Cardiac muscle cell (in vitro differentiated cells and primary cell): ENCODE measurements around the gene SLC25A21. TPM values are rescaled to one million over a fixed set of nuclear protein-coding genes. Genes with fewer than 3 reads are reported as not detected.

Source experiments
- DNase-seq, 2 donors: peaks; one replicate each; pipeline versions ENCODE4 v3.0.0 to v3.0.0-alpha.2; 2010 to 2017; ENCODE audit warnings: low read depth in 1 of 2, low spot score in 1 of 2
- H3K27ac ChIP-seq: fragments of 200-600 bp; sonication (generic); 2 replicates; pipeline ENCODE4 v1.5.1; 2016
- H3K27me3 ChIP-seq: fragments of 200-600 bp; sonication (generic); 2 replicates; pipeline ENCODE4 v1.6.0; 2016; ENCODE audit warnings: control low read depth
- H3K36me3 ChIP-seq: fragments of 200-600 bp; sonication (generic); 2 replicates; pipeline ENCODE4 v1.5.1; 2016; ENCODE audit warnings: control low read depth
- H3K4me1 ChIP-seq: fragments of 200-600 bp; sonication (generic); 2 replicates; pipeline ENCODE4 v1.8.1; 2017; ENCODE audit warnings: low read depth, mild to moderate bottlenecking, mixed run types
- H3K4me3 ChIP-seq: fragments of 200-600 bp; sonication (generic); 2 replicates; pipeline ENCODE4 v1.5.1; 2016; ENCODE audit warnings: mild to moderate bottlenecking
- H3K9me3 ChIP-seq: fragments of 200-600 bp; sonication (generic); 2 replicates; pipeline ENCODE4 v1.5.1; 2017; ENCODE audit warnings: low read depth, mild to moderate bottlenecking, control low read depth
- polyA plus RNA-seq: library from polyadenylated mRNA; unstranded; fragments of >200 nt; fragmentation: Nextera tagmentation; extraction: Ambion mirVana; gene quantifications from 2 replicates; pipeline ENCODE4 v1.2.1, GENCODE V29; 2016
- total RNA-seq: library from RNA; depleted of rRNA; stranded (reverse); fragments of >200 nt; gene quantifications from 2 replicates; pipeline ENCODE4 v1.2.3, GENCODE V29; 2016
- TF ChIP-seq, protein P1 (sequence below): IDR thresholded peaks from 2 replicates; pipeline ENCODE4 v1.5.1; 2012; ENCODE audit warnings: low read depth, mild to moderate bottlenecking, low read length

SLC25A21 gene
- total and polyA plus RNA-seq, 2 experiments from 2014 or later, result 0.63 to 8.4 TPM

DNA sequence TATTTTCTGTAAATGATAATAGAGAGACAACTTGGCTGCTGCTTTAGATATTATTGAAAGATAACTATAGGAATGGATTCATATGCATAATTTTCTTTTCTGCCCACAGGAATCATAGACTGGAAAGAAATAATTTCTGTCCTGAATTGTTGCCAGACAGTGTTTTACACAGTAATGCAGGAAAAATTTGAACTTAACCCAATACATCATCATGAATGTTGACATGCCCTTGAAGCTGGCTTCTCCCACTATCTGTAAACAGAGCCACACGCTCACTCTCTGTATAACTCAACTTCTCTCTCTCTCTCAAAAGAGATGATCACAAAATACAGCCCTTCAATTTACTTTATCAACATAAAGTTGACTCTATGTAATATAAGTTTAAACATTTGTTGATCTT lies 454.2 kb downstream of the SLC25A21 start:
- no peak for DNase-seq

DNA sequence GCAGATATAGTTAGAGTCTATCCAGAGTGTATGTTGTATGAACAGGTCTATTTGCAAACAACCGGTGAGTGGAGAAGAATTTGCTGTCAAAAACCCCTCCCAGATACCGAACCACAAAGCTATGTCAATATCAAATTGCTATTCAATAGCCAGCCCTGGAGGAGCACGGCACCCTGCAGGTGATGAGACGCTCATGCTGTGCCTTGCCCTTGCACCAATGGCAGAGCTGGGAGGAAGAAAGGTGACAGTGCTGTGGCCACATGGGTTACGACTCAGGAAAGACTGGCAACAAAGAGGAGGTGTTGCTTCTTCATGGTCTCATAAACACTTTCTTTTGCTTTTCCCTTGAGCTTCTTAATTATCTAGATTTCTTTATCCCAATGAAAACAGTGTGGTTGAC lies 455.0 kb downstream of the SLC25A21 start:
- H3K4me1 ChIP-seq, result no peaks in the 10 kb centered on the region
- no peak for DNase-seq
- TF ChIP-seq, protein P1, sequence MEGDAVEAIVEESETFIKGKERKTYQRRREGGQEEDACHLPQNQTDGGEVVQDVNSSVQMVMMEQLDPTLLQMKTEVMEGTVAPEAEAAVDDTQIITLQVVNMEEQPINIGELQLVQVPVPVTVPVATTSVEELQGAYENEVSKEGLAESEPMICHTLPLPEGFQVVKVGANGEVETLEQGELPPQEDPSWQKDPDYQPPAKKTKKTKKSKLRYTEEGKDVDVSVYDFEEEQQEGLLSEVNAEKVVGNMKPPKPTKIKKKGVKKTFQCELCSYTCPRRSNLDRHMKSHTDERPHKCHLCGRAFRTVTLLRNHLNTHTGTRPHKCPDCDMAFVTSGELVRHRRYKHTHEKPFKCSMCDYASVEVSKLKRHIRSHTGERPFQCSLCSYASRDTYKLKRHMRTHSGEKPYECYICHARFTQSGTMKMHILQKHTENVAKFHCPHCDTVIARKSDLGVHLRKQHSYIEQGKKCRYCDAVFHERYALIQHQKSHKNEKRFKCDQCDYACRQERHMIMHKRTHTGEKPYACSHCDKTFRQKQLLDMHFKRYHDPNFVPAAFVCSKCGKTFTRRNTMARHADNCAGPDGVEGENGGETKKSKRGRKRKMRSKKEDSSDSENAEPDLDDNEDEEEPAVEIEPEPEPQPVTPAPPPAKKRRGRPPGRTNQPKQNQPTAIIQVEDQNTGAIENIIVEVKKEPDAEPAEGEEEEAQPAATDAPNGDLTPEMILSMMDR, result no peak

More for the DNA sequence above, 454.2 kb downstream of the SLC25A21 start:
- no peak overlapping the region for H3K4me3 ChIP-seq
- TF ChIP-seq, protein P1, result no peak
- no peak overlapping the region for H3K27ac ChIP-seq
- no peaks in the 10 kb centered on the region for H3K9me3 ChIP-seq
- H3K27me3 ChIP-seq, result peaks cover 2% of the 10 kb centered on the region
- no peaks in the 10 kb centered on the region for H3K36me3 ChIP-seq
- no peaks in the 10 kb centered on the region for H3K4me1 ChIP-seq

DNA sequence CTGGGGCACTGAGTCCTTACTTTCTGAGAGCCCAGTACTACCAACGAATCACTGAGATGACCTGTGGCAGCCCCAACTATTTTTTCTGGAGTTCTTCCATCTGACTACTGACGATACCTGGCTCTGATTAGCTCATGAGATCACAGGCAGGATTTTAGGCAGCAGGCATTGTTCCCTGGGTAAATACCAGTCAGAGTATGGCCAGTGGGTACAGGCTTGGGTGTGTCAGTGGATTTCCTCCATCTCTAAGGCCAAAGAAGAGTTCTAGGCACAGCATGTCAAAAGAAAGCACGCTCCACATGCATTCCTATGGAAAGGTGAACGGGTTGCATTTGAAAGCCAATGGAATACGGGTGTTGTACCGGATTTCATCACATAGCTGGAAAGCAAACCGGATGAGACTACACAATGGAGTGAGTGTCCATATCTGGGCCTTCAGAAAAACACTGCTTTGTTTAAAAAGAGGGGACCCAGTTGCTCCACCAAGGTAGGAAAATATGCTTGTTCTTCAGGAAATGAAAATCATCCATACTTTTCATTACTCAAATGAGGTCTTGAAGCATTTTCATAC lies 455.7 kb downstream of the SLC25A21 start:
- DNase-seq, result no peak
- TF ChIP-seq, protein P1, result no peak
- H3K27me3 ChIP-seq, result peaks cover 4% of the 10 kb centered on the region
- no peaks in the 10 kb centered on the region for H3K36me3 ChIP-seq
- H3K4me1 ChIP-seq, result no peaks in the 10 kb centered on the region
- H3K9me3 ChIP-seq, result no peaks in the 10 kb centered on the region
- no peak overlapping the region for H3K4me3 ChIP-seq
- no peak overlapping the region for H3K27ac ChIP-seq

More for the DNA sequence above, 455.0 kb downstream of the SLC25A21 start:
- H3K9me3 ChIP-seq, result no peaks in the 10 kb centered on the region
- no peak overlapping the region for H3K27ac ChIP-seq
- H3K27me3 ChIP-seq, result peaks cover 4% of the 10 kb centered on the region
- H3K4me3 ChIP-seq, result no peak overlapping the region
- no peaks in the 10 kb centered on the region for H3K36me3 ChIP-seq

DNA sequence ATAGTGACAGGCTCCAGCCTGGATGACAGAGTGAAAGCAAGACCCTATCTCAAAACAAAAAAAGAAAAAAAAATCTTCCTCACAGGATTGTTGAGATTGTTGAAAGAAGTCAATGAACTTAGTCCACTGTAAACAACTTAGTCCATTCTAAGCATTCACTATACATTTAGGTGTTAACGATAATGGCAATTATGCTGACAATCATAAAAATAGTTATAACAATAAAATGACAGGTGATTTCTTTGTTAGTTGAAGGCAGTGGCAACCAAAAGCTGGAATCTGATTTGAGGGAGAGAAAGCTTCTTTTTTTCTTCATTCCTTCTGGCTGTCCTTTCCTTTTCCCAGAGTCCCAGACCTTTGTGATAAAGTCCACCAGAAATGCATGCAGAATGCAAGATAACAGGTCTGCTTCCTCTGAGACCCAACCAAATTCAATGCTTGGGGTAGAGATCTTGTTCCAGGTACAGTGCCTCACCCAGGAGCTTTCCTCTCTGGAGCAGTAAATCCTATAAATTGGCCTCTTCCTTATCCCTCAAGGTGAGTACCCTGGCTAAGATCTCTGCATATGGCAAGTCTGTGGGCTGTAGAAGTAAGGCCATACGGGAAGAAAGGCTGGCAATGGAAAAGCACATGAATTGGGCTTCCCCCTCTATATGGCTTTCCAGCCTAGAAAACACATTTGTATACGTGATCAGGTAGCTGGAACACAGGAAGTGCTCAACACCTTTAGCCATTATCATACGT lies 458.3 kb downstream of the SLC25A21 start:
- Histone ChIP-seq H3K4me3 (no peak overlapping the region), H3K9me3 (no peaks in the 10 kb centered on the region), H3K27ac (no peak overlapping the region), H3K36me3 (no peaks in the 10 kb centered on the region), H3K4me1 (no peaks in the 10 kb centered on the region), H3K27me3 (peaks cover 4% of the 10 kb centered on the region)
- no peak for DNase-seq
- TF ChIP-seq, protein P1, result no peak

DNA sequence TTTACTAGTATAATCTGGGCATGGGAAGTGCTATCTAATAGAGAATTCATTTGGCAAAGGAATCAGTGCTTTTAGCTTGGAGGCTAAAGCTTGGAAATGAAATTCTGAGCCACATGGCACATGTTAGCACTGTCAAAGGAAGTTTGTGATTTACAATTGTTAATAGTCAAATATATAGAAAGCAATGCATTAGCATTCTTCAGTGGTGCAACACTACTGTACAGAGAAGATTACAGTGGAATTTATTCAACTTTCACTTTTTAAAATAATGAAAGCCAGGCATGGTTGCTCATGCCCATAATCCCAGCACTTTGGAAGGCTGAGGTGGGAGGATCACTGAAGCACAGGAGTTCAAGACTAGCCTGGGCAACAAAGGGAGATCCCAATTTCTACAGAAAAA lies 464.8 kb downstream of the SLC25A21 start:
- Histone ChIP-seq H3K27me3 (no peaks in the 10 kb centered on the region), H3K9me3 (no peaks in the 10 kb centered on the region), H3K4me1 (no peaks in the 10 kb centered on the region), H3K4me3 (no peak overlapping the region), H3K36me3 (no peaks in the 10 kb centered on the region), H3K27ac (no peak overlapping the region)
- DNase-seq, result no peak
- TF ChIP-seq, protein P1, result no peak
